ENCODE results near the gene SLC40A1.
"Not testable (repeated sequence)": the region's sequence is repeated elsewhere in the genome, so short reads cannot be mapped to it uniquely, and the experiment has no call there.

SLC40A1 gene

GRCh38 chr2:189580658-189581353 is at the start of gene SLC40A1:
TSS of gene SLC40A1 (minus strand) at chr2:189580786. CDS start at chr2:189580460, 326 bp downstream.
- DNase-seq (ENCODE audit: low read depth in 1 of 2, low spot score in 1 of 2) = peak; percentile 48 to 64

GRCh38 chr2:189629531-189630453 is 49.2 kb upstream of the SLC40A1 start:
- DNase-seq (ENCODE audit: low read depth in 1 of 2, low spot score in 1 of 2) = no peak

GRCh38 chr2:189628817-189629530 is 48.4 kb upstream of the SLC40A1 start:
- no peak for DNase-seq (ENCODE audit: low read depth in 1 of 2, low spot score in 1 of 2)

- DNase-seq (ENCODE audit: low read depth in 1 of 2, low spot score in 1 of 2) = no peak
Observed at GRCh38 chr2:189627789-189628188, 47.2 kb upstream of the SLC40A1 start.

- no peak for DNase-seq (ENCODE audit: low read depth in 1 of 2, low spot score in 1 of 2)
Observed at GRCh38 chr2:189625636-189626035, 45.0 kb upstream of the SLC40A1 start.

- no peak for DNase-seq (ENCODE audit: low read depth in 1 of 2, low spot score in 1 of 2)
Observed at GRCh38 chr2:189624648-189625355, 44.2 kb upstream of the SLC40A1 start.

GRCh38 chr2:189623049-189623448 is 42.5 kb upstream of the SLC40A1 start:
- DNase-seq (ENCODE audit: low read depth in 1 of 2, low spot score in 1 of 2) = no peak

GRCh38 chr2:189621781-189622180 is 41.2 kb upstream of the SLC40A1 start:
- no peak for DNase-seq (ENCODE audit: low read depth in 1 of 2, low spot score in 1 of 2)

GRCh38 chr2:189618197-189618596 is 37.6 kb upstream of the SLC40A1 start:
- DNase-seq (ENCODE audit: low read depth in 1 of 2, low spot score in 1 of 2) = no peak

GRCh38 chr2:189614585-189614984 is 34.0 kb upstream of the SLC40A1 start:
- DNase-seq (ENCODE audit: low read depth in 1 of 2, low spot score in 1 of 2) = no peak

GRCh38 chr2:189613650-189614420 is 33.2 kb upstream of the SLC40A1 start:
- DNase-seq (ENCODE audit: low read depth in 1 of 2, low spot score in 1 of 2) = no peak

GRCh38 chr2:189613077-189613636 is 32.6 kb upstream of the SLC40A1 start:
- no peak for DNase-seq (ENCODE audit: low read depth in 1 of 2, low spot score in 1 of 2)

- DNase-seq (ENCODE audit: low read depth in 1 of 2, low spot score in 1 of 2) = no peak
Observed at GRCh38 chr2:189610700-189611099, 30.1 kb upstream of the SLC40A1 start.

GRCh38 chr2:189609853-189610252 is 29.3 kb upstream of the SLC40A1 start:
- no peak for DNase-seq (ENCODE audit: low read depth in 1 of 2, low spot score in 1 of 2)

GRCh38 chr2:189609423-189609816 is 28.8 kb upstream of the SLC40A1 start:
- no peak for DNase-seq (ENCODE audit: low read depth in 1 of 2, low spot score in 1 of 2)

GRCh38 chr2:189608795-189609422 is 28.3 kb upstream of the SLC40A1 start:
- DNase-seq (ENCODE audit: low read depth in 1 of 2, low spot score in 1 of 2) = no peak

GRCh38 chr2:189608170-189608569 is 27.6 kb upstream of the SLC40A1 start:
- no peak for DNase-seq (ENCODE audit: low read depth in 1 of 2, low spot score in 1 of 2)

- DNase-seq (ENCODE audit: low read depth in 1 of 2, low spot score in 1 of 2) = no peak
Observed at GRCh38 chr2:189602233-189602632, 21.6 kb upstream of the SLC40A1 start.

- not testable (repeated sequence) for DNase-seq (ENCODE audit: low read depth in 1 of 2, low spot score in 1 of 2)
Observed at GRCh38 chr2:189601652-189602051, 21.1 kb upstream of the SLC40A1 start.
